ENCODE measurements around the gene TBC1D22A. TPM values are rescaled to one million over a fixed set of nuclear protein-coding genes. Genes with fewer than 3 reads are reported as not detected.

The TBC1D22A gene
- total RNA-seq, 4 donors from 2014 or later = 16.2 to 22.2 (median 17.8) TPM

DNA sequence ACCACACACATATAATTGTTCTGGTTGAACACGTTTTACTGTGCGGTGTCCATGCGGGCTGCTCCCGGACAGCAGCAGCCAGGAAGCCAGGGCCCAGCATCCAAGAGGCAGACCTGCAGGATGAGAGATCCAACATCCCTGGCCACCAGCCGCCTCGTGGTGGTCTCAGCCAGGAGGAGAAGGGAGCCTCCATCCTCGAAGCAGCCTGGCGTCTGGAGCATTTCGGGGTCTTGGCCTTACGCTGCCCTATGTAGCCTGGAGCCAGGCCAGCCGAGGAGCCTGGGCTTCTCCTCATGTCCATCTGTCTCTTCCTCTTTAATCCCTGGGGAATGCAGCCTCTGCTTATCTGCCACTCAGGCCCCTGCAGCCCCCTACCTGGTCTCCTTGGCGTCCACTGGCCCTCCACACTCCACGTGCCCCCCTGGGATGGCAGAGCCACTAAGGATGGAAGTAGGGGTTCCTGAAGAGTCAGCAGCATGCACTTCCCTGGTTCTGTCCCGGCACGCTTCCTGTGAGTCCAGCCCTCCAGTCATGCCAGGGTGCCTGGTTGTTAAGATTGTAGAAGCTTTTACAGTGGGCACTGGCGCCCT, 253.2 kb downstream of the TBC1D22A start:
- TF ChIP-seq POLR2A (IDR thresholded peaks at IDR 0.05) = no peak
- TF ChIP-seq, protein P1, sequence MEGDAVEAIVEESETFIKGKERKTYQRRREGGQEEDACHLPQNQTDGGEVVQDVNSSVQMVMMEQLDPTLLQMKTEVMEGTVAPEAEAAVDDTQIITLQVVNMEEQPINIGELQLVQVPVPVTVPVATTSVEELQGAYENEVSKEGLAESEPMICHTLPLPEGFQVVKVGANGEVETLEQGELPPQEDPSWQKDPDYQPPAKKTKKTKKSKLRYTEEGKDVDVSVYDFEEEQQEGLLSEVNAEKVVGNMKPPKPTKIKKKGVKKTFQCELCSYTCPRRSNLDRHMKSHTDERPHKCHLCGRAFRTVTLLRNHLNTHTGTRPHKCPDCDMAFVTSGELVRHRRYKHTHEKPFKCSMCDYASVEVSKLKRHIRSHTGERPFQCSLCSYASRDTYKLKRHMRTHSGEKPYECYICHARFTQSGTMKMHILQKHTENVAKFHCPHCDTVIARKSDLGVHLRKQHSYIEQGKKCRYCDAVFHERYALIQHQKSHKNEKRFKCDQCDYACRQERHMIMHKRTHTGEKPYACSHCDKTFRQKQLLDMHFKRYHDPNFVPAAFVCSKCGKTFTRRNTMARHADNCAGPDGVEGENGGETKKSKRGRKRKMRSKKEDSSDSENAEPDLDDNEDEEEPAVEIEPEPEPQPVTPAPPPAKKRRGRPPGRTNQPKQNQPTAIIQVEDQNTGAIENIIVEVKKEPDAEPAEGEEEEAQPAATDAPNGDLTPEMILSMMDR (IDR thresholded peaks at IDR 0.05) = no peak
- no peak for TF ChIP-seq POLR2AphosphoS5 (IDR thresholded peaks at IDR 0.05)
- TF ChIP-seq EP300 (IDR thresholded peaks at IDR 0.05) = no peak
- no CpG with 5 or more reads among the region's 16 CpGs for WGBS, 2 donors (ENCODE audit: low coverage in 1 of 2)
- no peak overlapping the region for H3K4me3 ChIP-seq

DNA sequence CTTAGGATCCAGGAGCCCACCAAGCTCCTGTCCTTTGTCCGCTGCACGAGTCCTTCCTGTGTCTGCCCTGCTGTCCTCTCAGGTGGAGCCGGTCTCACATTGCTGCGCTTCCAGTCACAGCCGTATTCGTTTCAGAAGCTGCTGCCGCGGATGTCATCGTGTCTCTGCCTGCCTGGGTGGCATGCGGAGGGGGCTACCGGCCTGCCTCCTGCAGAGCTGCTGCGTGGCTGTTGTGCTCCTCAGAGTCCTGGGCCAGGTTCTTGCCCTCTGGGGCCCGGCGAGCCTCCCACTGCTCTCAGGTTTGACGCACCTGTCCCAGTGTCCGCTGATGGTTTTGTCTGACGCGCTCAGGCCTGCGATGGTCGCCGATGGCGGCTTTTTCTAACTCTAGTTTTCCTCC, 254.2 kb downstream of the TBC1D22A start:
- Histone ChIP-seq H3K27ac (no peak overlapping the region), H3K27me3 (no peaks in the 10 kb centered on the region), H3K36me3 (peaks cover 0 to 23% of the 10 kb centered on the region in 2 donors), H3K4me3 (no peak overlapping the region), H3K4me1 (peaks cover 0 to 4% (median 0%) of the 10 kb centered on the region in 3 donors), H3K9me3 (no peaks in the 10 kb centered on the region)
- ATAC-seq = no peak
- 93 to 97% methylated on average over 6 to 19 of the region's 22 CpGs for WGBS, 2 donors (ENCODE audit: low coverage in 1 of 2)
- TF ChIP-seq, protein P1 (IDR thresholded peaks at IDR 0.05) = no peak
- TF ChIP-seq POLR2AphosphoS5 (IDR thresholded peaks at IDR 0.05) (no peak), POLR2A (IDR thresholded peaks at IDR 0.05) (no peak), EP300 (IDR thresholded peaks at IDR 0.05) (no peak)

More for the DNA sequence above, 253.2 kb downstream of the TBC1D22A start:
- Histone ChIP-seq H3K27ac (no peak overlapping the region), H3K36me3 (peaks cover 0 to 23% of the 10 kb centered on the region in 2 donors), H3K4me1 (no peaks in the 10 kb centered on the region), H3K27me3 (no peaks in the 10 kb centered on the region), H3K9me3 (no peaks in the 10 kb centered on the region)
- no peak for ATAC-seq

DNA sequence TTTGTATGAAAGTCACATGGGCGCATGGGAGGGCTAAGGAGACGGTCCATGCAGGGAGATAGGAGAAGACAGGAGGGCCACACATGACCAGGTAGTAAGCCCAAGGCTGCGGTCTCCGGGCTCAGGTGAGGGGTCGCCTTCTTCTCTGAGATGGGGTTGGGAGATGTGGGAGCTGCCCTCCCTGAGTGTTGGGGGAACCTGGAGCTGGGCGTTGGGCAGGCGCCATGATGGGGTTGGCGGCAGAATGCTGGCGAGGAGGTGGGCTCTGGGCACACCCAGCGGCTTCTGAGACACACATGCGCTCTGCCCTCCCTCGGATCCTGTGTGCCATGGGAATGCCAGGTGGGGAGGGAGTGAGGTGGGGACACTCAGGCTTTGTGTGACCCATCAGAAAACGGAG, 254.8 kb downstream of the TBC1D22A start:
- no peaks in the 10 kb centered on the region for H3K9me3 ChIP-seq
- peaks cover 0 to 4% (median 0%) of the 10 kb centered on the region in 3 donors for H3K4me1 ChIP-seq
- H3K27me3 ChIP-seq = no peaks in the 10 kb centered on the region
- H3K27ac ChIP-seq = no peak overlapping the region
- ATAC-seq = no peak
- TF ChIP-seq POLR2A (IDR thresholded peaks at IDR 0.05) (no peak), EP300 (IDR thresholded peaks at IDR 0.05) (no peak), POLR2AphosphoS5 (IDR thresholded peaks at IDR 0.05) (no peak)
- TF ChIP-seq, protein P1 (IDR thresholded peaks at IDR 0.05) = no peak
- 85 to 97% methylated on average over 4 to 6 of the region's 13 CpGs for whole genome bisulfite sequencing, 2 donors (ENCODE audit: low coverage in 1 of 2)
- peaks cover 0 to 23% of the 10 kb centered on the region in 2 donors for H3K36me3 ChIP-seq
- no peak overlapping the region for H3K4me3 ChIP-seq

DNA sequence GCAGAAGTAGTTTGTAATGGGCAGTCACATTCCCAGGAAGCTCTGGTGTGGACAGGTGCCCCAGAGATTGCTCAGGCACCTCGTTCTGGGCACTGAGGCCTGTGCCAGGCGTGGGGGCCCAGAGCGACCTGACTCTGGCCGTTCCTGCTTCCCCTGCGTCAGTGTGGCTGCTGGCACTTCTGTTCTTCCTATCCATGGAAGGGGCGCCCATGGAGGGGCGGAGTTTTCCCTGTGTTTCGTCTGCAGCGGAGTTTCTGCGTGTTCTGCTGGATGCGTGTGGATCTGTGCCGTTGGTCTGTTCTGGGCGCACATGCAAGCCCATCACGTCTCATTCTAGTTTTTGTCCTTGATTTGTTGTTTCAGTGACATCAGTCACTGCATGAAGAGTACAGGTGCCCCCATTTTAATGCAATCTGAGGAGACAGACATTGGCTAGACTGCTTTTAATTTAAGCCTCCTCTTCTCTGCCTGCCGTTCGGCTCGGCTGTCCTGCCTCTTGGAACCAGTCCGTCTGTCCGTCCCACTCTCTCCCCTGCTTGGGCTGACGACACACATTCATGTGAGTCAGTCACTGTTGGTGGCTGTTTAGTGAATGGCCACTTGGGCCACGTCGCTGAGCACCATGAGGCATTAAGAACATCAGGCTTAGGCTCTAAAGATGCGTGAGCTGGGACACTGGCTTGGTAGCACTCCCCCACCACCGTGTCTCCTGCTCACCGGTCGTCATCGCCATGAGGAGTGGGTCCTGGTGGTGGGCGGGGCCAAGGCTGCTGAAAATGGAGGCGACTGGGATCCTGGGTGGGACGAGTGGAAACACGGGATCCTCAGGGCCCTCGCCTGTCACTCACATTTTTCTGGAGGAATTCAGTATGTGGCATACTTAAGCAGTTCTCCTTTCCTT, 255.8 kb downstream of the TBC1D22A start:
- peaks cover 0 to 4% (median 0%) of the 10 kb centered on the region in 3 donors for H3K4me1 ChIP-seq
- no peak overlapping the region for H3K27ac ChIP-seq
- H3K27me3 ChIP-seq = no peaks in the 10 kb centered on the region
- H3K9me3 ChIP-seq = no peaks in the 10 kb centered on the region
- ATAC-seq = no peak
- H3K36me3 ChIP-seq = peaks cover 0 to 23% of the 10 kb centered on the region in 2 donors
- H3K4me3 ChIP-seq = no peak overlapping the region
- WGBS, 2 donors (ENCODE audit: low coverage in 1 of 2) = 86 to 100% methylated on average over 4 to 18 of the region's 32 CpGs
- TF ChIP-seq, protein P1 (IDR thresholded peaks at IDR 0.05) = no peak
- TF ChIP-seq POLR2AphosphoS5 (IDR thresholded peaks at IDR 0.05) (no peak), EP300 (IDR thresholded peaks at IDR 0.05) (no peak), POLR2A (IDR thresholded peaks at IDR 0.05) (no peak)

Data from gastroesophageal sphincter (tissue), 4 donors.